Measurements from ENCODE around the gene UBALD1.

- TF ChIP-seq CTCF (IDR thresholded peaks at IDR 0.05; ENCODE audit: low read depth, low read length) (no peak), EZH2phosphoT487 (IDR thresholded peaks at IDR 0.05; ENCODE audit: low read depth) (no peak)
Observed at GRCh38 chr16:4588961-4589360, 25.7 kb downstream of the UBALD1 start.

Data from OCI-LY3 (cell line).